GM21423 (cell line): ENCODE measurements around the gene RBM17.
"Not testable (repeated sequence)": the region's sequence is repeated elsewhere in the genome, so short reads cannot be mapped to it uniquely, and the experiment has no call there.

ENCODE experiments used
- ATAC-seq: cut with Tn5 transposase; IDR thresholded peaks from one replicate; pipeline ENCODE4 v1.9.1; 2021; ENCODE audit warnings: mild to moderate bottlenecking, moderate library complexity; ENCODE audit not compliant: unreplicated experiment

RBM17 gene, protein sequence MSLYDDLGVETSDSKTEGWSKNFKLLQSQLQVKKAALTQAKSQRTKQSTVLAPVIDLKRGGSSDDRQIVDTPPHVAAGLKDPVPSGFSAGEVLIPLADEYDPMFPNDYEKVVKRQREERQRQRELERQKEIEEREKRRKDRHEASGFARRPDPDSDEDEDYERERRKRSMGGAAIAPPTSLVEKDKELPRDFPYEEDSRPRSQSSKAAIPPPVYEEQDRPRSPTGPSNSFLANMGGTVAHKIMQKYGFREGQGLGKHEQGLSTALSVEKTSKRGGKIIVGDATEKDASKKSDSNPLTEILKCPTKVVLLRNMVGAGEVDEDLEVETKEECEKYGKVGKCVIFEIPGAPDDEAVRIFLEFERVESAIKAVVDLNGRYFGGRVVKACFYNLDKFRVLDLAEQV

GRCh38 chr10:6088721-6089333 is at the start of gene RBM17:
Gene RBM17, plus strand, starts transcription at chr10:6089034. Its CDS starts 8,032 bp downstream, at chr10:6097066.
- peak; percentile 86 for ATAC-seq

GRCh38 chr10:6039711-6040110 is 49.1 kb upstream of the RBM17 start:
- no peak for ATAC-seq

DNA sequence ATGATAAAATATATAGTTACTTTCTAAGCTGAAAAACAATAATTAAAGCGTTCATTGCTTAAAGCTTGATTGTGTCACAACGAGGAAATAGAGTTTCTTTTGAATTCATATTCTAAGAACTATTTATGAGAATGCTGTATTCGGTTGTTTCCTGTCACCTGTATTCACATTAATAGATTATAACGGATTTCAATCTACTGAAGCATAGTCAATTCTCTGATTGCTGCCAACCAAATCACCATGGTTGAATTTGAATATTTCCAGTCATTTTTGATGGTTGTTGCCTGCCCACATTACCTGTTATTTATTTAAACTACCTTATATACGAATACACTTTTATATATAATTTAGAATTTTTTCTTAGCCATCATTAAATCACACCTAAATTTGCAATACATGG is 48.6 kb upstream of the RBM17 start:
- ATAC-seq = no peak

- ATAC-seq = not testable (repeated sequence)
Observed at GRCh38 chr10:6043377-6043776, 45.5 kb upstream of the RBM17 start.

- ATAC-seq = no peak
Observed at GRCh38 chr10:6044060-6044459, 44.8 kb upstream of the RBM17 start.

GRCh38 chr10:6044751-6045313 is 44.0 kb upstream of the RBM17 start:
- ATAC-seq = peak; percentile 39

DNA sequence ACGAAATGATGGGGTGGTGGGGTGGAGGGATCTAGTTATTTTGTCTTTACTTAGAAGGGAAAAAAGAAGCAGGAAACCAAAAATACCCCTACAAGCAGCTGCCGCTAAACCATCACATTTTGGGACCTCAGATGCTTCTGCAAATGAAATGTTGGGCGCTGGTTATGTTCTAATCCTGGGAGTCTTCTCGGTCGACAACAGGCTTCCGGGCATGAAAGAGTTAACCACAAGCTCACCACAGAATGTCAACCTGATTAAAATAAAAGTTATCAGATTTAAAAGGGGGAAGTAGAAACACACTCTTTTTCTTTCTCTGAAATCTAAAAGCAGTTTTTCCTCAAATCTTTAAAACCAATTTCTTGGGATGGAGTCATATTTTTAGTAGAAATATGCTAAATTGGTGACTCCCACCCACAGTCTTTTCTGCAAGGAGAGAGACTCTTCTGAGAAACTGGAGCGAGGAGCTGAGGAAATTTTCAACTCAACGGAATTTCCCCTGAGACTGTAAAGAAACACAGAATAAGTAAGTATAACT is 43.5 kb upstream of the RBM17 start:
- peak; percentile 23 for ATAC-seq

GRCh38 chr10:6045878-6046772 is 42.7 kb upstream of the RBM17 start:
- ATAC-seq = no peak

DNA sequence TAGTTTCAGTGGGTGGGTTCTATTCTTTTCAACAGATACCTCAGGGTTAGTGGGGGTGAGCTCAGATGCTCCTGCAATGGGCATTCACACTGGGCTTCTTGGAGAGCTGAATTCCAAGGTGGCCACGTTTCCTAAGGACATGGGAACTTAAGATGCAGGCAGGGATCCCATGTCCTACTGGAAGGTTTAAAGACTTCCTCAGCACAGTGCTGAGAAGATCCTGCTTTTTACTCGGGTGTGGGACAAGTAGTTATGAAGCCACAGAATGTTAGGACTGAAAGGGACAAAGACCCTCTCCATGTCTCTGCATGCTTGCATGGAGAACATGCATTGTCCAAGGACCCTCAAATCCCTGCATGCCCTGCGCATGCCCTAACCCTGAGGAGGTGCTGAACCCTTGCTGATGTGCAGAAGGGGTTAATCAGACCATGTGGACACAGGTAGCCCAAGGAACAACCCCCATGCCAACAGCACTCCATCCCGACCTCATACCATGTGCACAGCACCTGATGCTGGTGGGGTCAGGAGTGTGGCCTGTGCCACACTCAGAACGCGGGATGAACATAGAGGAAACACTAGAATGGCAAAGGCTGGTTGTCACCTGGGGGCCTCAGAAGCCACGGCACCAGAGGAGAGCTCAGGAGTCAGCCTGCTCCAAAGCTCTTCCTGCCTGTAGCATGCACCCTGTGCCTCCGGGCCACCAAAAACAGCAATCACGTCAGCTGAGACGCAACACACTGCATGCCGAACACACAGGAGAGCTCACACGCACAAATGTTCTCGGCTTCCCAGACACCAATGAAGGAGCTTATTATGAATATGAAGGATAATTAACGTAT is 41.8 kb upstream of the RBM17 start:
- no peak for ATAC-seq

GRCh38 chr10:6047847-6048246 is 41.0 kb upstream of the RBM17 start:
- no peak for ATAC-seq

- no peak for ATAC-seq
Observed at GRCh38 chr10:6048281-6049030, 40.4 kb upstream of the RBM17 start.

- no peak for ATAC-seq
Observed at GRCh38 chr10:6049031-6049400, 39.8 kb upstream of the RBM17 start.

DNA sequence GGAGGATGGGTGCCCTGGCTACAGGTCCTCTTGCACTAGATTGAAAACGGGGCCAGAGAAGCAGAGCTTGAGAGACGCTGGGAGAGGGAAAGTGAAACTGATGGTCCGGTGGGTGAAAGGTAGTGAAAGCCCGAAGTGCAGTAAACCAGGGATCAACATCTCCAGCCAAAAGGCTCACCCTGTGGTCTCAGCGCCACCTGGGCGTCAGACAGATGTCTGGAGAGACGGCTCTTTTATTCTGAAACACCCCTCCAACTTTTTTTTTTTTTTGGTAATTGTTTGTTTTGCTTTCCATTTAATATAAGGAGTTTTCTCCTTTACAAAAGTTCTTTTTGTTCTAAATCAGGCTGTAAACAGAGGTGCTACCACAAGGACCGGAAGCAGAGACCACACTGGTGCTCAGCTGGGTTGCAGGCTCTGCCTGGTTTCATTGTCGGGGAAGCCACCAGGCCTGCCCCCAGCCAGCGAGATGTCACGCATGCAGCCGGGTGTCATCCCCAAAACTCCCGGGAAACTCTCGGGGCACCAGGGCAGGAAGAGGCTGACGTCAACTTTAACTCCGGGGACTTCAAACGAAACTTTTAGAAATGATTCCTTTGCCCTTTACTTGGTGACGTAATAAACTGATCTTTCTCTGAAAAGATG is 37.9 kb upstream of the RBM17 start:
- peak; percentile 60 for ATAC-seq

GRCh38 chr10:6052247-6053221 is 36.3 kb upstream of the RBM17 start:
- peak; percentile 26 for ATAC-seq

DNA sequence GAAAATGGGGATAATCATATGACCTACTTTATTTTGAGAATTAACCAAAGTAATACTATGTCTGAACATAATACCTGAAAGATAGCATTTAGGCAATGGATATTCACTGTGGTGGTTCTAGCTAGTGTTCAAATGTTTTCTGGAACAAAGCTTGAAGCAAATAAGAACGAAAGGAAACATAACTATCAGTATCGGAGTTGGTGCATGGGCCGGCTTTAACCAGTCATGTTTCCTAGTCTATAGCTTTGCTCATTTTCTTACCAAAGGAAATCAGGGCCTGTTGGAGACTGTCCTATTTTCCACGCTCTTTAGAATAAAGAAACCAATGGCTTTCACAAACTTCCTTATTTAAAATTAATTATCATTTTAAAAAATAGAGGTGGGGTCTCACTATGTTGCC is 35.5 kb upstream of the RBM17 start:
- ATAC-seq = no peak

DNA sequence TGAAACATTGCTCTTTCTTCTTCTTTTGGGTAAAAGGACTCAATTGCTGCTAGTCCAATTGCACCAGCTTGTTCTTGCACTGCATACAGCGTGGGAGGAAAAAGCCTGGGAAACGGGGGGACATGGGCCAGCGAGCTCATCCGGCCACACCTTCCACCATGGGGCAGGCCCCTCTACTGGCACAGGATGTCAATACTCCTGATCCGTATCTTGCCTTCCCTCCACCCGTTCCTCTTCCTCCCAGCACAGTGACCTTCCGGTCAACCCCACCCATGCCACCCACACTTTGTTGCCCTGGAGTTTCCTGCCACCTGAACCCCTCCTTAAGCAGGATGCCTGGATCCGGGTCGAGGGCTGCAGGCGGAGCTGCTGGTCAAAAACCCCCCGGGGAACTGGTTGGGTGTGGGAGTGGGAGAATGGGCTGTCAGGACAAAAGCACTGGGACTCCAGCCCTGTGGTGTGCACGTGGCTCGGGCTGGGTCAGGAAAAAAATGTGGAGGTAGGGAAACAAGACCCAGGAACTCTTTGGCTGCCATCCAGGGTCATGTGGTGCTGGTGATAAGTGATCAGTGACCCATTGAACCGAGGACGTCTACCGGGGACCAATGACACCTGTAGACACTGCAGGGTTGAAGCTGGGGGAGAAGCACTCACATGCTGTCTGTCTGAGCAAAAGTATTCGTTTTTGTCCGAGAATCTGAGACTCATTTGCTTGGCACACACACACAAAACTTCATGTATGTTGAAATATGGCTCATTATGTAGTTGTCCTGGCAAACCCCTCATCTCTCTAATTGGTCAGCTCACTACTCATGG is 34.8 kb upstream of the RBM17 start:
- no peak for ATAC-seq

DNA sequence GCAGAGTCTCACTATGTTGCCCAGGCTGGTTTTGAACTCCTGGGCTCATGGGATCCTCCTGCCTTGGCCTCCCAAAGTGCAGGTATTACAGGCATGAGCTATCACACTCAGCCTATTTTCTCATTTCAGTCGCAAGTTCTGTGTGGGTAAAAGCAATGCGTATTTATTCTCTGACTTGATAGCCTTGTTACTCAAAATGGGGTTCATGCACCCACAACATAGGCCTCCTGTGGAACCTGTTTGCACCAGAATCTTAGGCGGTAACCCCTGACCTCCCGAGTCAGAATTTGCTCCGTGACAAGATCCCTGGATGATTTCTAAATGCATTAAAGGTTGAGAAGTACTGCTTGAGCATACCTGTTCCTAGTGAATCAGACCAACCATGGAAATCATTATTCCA is 34.0 kb upstream of the RBM17 start:
- ATAC-seq = no peak
